Spleen (tissue), 7 donors: ENCODE measurements around the gene TMIE.

Experiments
- CTCF ChIP-seq, 11 experiments: fragments of 200-600 bp in 7 of 11; fragments of 450-650 bp in 4 of 11; sonication (generic) in 4 of 11; IDR thresholded peaks in 8 of 11; conservative IDR thresholded peaks in 3 of 11; 1 replicate in 7 of 11; 2 replicates in 4 of 11; pipeline versions ENCODE4 v1.4.0 to v1.8.0; 2016 to 2021; ENCODE audit warnings: antibody characterized with exemption in 11 of 11, inconsistent platforms in 4 of 11, mild to moderate bottlenecking in 1 of 11
- POLR2A ChIP-seq, 3 donors: fragments of 450-650 bp; IDR thresholded peaks; one replicate each; pipeline ENCODE4 v1.5.1; 2017; ENCODE audit warnings: antibody characterized with exemption in 3 of 3, mild to moderate bottlenecking in 1 of 3
- donor health status: DM: no; HTN: no; CAD: no; lungs with moderate emphysema.
- donor health status: DM: no; HTN: no; CAD: no.
- donor health status: DM: no; HTN: no; CAD: no.

GRCh38 chr3:46730819-46731218, 29.6 kb downstream of the TMIE start:
- no peak for TF ChIP-seq CTCF (IDR thresholded peaks at IDR 0.05 in 8 of 11, conservative IDR thresholded peaks at IDR 0.05 in 3 of 11)
- no peak for TF ChIP-seq POLR2A (IDR thresholded peaks at IDR 0.05)
